ENCODE results near the gene RREB1. TPM values are rescaled to one million over a fixed set of nuclear protein-coding genes. Genes with fewer than 3 reads are reported as not detected.

Gene RREB1
- total RNA-seq, 6 experiments from 2014 or later: 17.5 to 23.5 (median 20.1) TPM

- TF ChIP-seq CTCF (IDR thresholded peaks at IDR 0.05): no peak
- H3K4me3 Mint-ChIP-seq: peak overlapping the region; percentile 82
- peaks cover 21% of the 10 kb centered on the region for H3K4me1 Mint-ChIP-seq (ENCODE audit: low read depth)
- no peaks in the 10 kb centered on the region; the same call in 1 of the 2 replicates for H3K27me3 Mint-ChIP-seq (ENCODE audit: insufficient read depth)
- H3K27ac Mint-ChIP-seq: peak overlapping the region; percentile 24; the same call in 1 of the 2 replicates
- DNase-seq: no peak
- no peaks in the 10 kb centered on the region for H3K36me3 Mint-ChIP-seq (ENCODE audit: low read depth)
- H3K9me3 Mint-ChIP-seq: no peaks in the 10 kb centered on the region
Observed at GRCh38 chr6:7086488-7086887, 21.3 kb upstream of the RREB1 start.

- H3K9me3 Mint-ChIP-seq: no peaks in the 10 kb centered on the region
- H3K4me3 Mint-ChIP-seq: peak overlapping the region; percentile 82
- peaks cover 21% of the 10 kb centered on the region for H3K4me1 Mint-ChIP-seq (ENCODE audit: low read depth)
- no peak overlapping the region; the same call in 1 of the 2 replicates for H3K27ac Mint-ChIP-seq
- no peaks in the 10 kb centered on the region for H3K36me3 Mint-ChIP-seq (ENCODE audit: low read depth)
- DNase-seq: peak; percentile 22
- no peaks in the 10 kb centered on the region; the same call in 1 of the 2 replicates for H3K27me3 Mint-ChIP-seq (ENCODE audit: insufficient read depth)
- TF ChIP-seq CTCF (IDR thresholded peaks at IDR 0.05): no peak; the same call in 1 of the 2 replicates
Observed at GRCh38 chr6:7087066-7087465, 20.7 kb upstream of the RREB1 start.

- no peaks in the 10 kb centered on the region for H3K9me3 Mint-ChIP-seq
- no peak overlapping the region for H3K27ac Mint-ChIP-seq
- no peak for DNase-seq
- no peaks in the 10 kb centered on the region; the same call in 1 of the 2 replicates for H3K27me3 Mint-ChIP-seq (ENCODE audit: insufficient read depth)
- H3K4me3 Mint-ChIP-seq: peak overlapping the region; percentile 82; the same call in 1 of the 2 replicates
- no peak for TF ChIP-seq CTCF (IDR thresholded peaks at IDR 0.05)
- no peaks in the 10 kb centered on the region for H3K36me3 Mint-ChIP-seq (ENCODE audit: low read depth)
- peaks cover 21% of the 10 kb centered on the region for H3K4me1 Mint-ChIP-seq (ENCODE audit: low read depth)
Observed at GRCh38 chr6:7087491-7087979, 20.2 kb upstream of the RREB1 start.

- no peak for TF ChIP-seq CTCF (IDR thresholded peaks at IDR 0.05)
- Mint-ChIP-seq H3K9me3 (no peaks in the 10 kb centered on the region), H3K36me3 (ENCODE audit: low read depth) (no peaks in the 10 kb centered on the region), H3K27ac (no peak overlapping the region), H3K27me3 (ENCODE audit: insufficient read depth) (no peaks in the 10 kb centered on the region; the same call in 1 of the 2 replicates), H3K4me3 (no peak overlapping the region), H3K4me1 (ENCODE audit: low read depth) (peaks cover 21% of the 10 kb centered on the region)
- DNase-seq: no peak
Observed at GRCh38 chr6:7088076-7088742, 19.6 kb upstream of the RREB1 start.

- TF ChIP-seq CTCF (IDR thresholded peaks at IDR 0.05): no peak
- Mint-ChIP-seq H3K9me3 (no peaks in the 10 kb centered on the region), H3K27ac (no peak overlapping the region), H3K4me3 (no peak overlapping the region), H3K27me3 (ENCODE audit: insufficient read depth) (peaks cover 1% of the 10 kb centered on the region; the same call in 1 of the 2 replicates), H3K4me1 (ENCODE audit: low read depth) (no peaks in the 10 kb centered on the region), H3K36me3 (ENCODE audit: low read depth) (no peaks in the 10 kb centered on the region)
- DNase-seq: no peak
Observed at GRCh38 chr6:7098993-7099392, 8.8 kb upstream of the RREB1 start.
